ENCODE data around the gene ADPRH. TPM values are rescaled to one million over a fixed set of nuclear protein-coding genes. Genes with fewer than 3 reads are reported as not detected.

ADPRH gene
- total and polyA plus RNA-seq, 2 of the 4 experiments (the other 2 are of a cell fraction) = under 0.01 to 0.12 TPM

- ChIA-PET CTCF (no interaction called here), POLR2A (ENCODE audit: unreplicated experiment) (no interaction called here)
- intact Hi-C loops (cut with micrococcal nuclease) = no loop called here
- H3K27me3 ChIP-seq (ENCODE audit: control insufficient read depth, insufficient read depth, low read length) = peaks cover 17% of the 10 kb centered on the region
- H3K14ac ChIP-seq (replicated peaks; ENCODE audit: low read depth, low read length) = no peak overlapping the region
- no peak overlapping the region for H2BK15ac ChIP-seq (ENCODE audit: low read depth, low read length)
- H2AK9ac ChIP-seq (replicated peaks; ENCODE audit: low read depth, low read length, poor library complexity) = no peak overlapping the region
- dilution Hi-C loops (cut with HindIII; ENCODE audit: low sequenced_read_pairs, unreplicated experiment) = no loop called here
- in situ Hi-C loops (cut with MboI; ENCODE audit: low sequenced_read_pairs) = loop anchor here (25.0 kb wide), 1 partner anchor 699 kb away; no protein-coding TSS in a partner anchor
- H3K4me3 ChIP-seq (ENCODE audit: insufficient read depth, low read depth, low read length) = no peak overlapping the region
- no peak overlapping the region for H4K5ac ChIP-seq (ENCODE audit: low read depth, low read length)
- ATAC-seq (ENCODE audit: low read depth) (no peak), DNase-seq (no peak)
- no peak overlapping the region for H2AFZ ChIP-seq (replicated peaks; ENCODE audit: low read length, poor library complexity)
- no peak overlapping the region for H3K27ac ChIP-seq (ENCODE audit: insufficient read depth, low read length)
- no peaks in the 10 kb centered on the region for H3K9me3 ChIP-seq (ENCODE audit: control insufficient read depth, insufficient read depth, low read length)
- H2BK120ac ChIP-seq (ENCODE audit: low read depth, low read length) = no peak overlapping the region
- BruUV-seq (replicated peaks) = no TSS peak
- H3K4me1 ChIP-seq (ENCODE audit: control insufficient read depth, insufficient read depth, low read length) = no peaks in the 10 kb centered on the region
- no peak overlapping the region for H3K18ac ChIP-seq (ENCODE audit: low read depth, low read length)
- TF ChIP-seq CHD1 (IDR thresholded peaks at IDR 0.05; ENCODE audit: low read depth, low read length) (no peak), RAD21 (IDR thresholded peaks at IDR 0.05; ENCODE audit: low read length) (no peak), BHLHE40 (IDR thresholded peaks at IDR 0.05; ENCODE audit: low read depth, low read length) (no peak), NFE2L2 (IDR thresholded peaks at IDR 0.05; ENCODE audit: low read depth, low read length) (no peak), RFX5 (IDR thresholded peaks at IDR 0.05; ENCODE audit: low read depth, low read length) (no peak), ELK1 (IDR thresholded peaks at IDR 0.05; ENCODE audit: borderline replicate concordance, low read depth, low read length) (no peak), CEBPB (IDR thresholded peaks at IDR 0.05; ENCODE audit: low read depth, low read length) (no peak), RCOR1 (IDR thresholded peaks at IDR 0.05; ENCODE audit: insufficient replicate concordance, low read length) (no peak), USF2 (IDR thresholded peaks at IDR 0.05; ENCODE audit: low read depth, low read length) (no peak), CTCF (conservative IDR thresholded peaks at IDR 0.05; ENCODE audit: low read depth, low read length) (no peak), FOS (IDR thresholded peaks at IDR 0.05; ENCODE audit: low read depth, low read length) (no peak), MAZ (IDR thresholded peaks at IDR 0.05; ENCODE audit: borderline replicate concordance, low read depth, low read length) (no peak), POLR2A (IDR thresholded peaks at IDR 0.05; ENCODE audit: low read depth, low read length) (no peak)
- H3K9ac ChIP-seq (ENCODE audit: low read depth, low read length) = no peak overlapping the region
- H3K9me1 ChIP-seq (ENCODE audit: insufficient read depth, low read length) = no peaks in the 10 kb centered on the region
- no CpG with 5 or more reads among the region's 3 CpGs for WGBS, 2 experiments (ENCODE audit: extremely low coverage in 2 of 2, insufficient read length in 1 of 2)
- no peaks in the 10 kb centered on the region for H3K79me1 ChIP-seq (ENCODE audit: low read depth in 1 of 2, low read length in 2 of 2)
- no peak overlapping the region for H3K4me2 ChIP-seq (ENCODE audit: low read depth, low read length)
- H4K91ac ChIP-seq (ENCODE audit: insufficient read depth, low read depth, low read length) = no peak overlapping the region
- no peaks in the 10 kb centered on the region for H3K36me3 ChIP-seq (ENCODE audit: control insufficient read depth, insufficient read depth, low read length)
- no peak overlapping the region for H3K23ac ChIP-seq (ENCODE audit: low read depth, low read length)
- H4K20me1 ChIP-seq (ENCODE audit: insufficient read depth, low read length) = no peaks in the 10 kb centered on the region
- H3K56ac ChIP-seq (ENCODE audit: extremely low read depth, insufficient read depth, low read length) = no peak overlapping the region
- H4K8ac ChIP-seq (ENCODE audit: low read depth in 2 of 2, low read length in 2 of 2) = no peak overlapping the region
- no peak overlapping the region for H2BK20ac ChIP-seq (ENCODE audit: low read depth, low read length)
- no peak overlapping the region for H2AK5ac ChIP-seq (ENCODE audit: low read depth, low read length)
- H3K4ac ChIP-seq (ENCODE audit: low read depth, low read length) = no peak overlapping the region
- H2BK5ac ChIP-seq (ENCODE audit: low read depth, low read length, poor library complexity, severe bottlenecking) = no peak overlapping the region
Observed at GRCh38 chr3:119586733-119587172, 7.5 kb downstream of the ADPRH start.
